GM19455 (cell line): ENCODE results near the gene ADAM19.
"Not testable (repeated sequence)": the region's sequence is repeated elsewhere in the genome, so short reads cannot be mapped to it uniquely, and the experiment has no call there.

Experiments
- ATAC-seq: cut with Tn5 transposase; IDR thresholded peaks from one replicate; pipeline ENCODE4 v1.9.1; 2021; ENCODE audit not compliant: unreplicated experiment

Gene ADAM19

GRCh38 chr5:157486861-157487260 is 88.7 kb downstream of the ADAM19 start:
- ATAC-seq, result peak; percentile 40

- ATAC-seq, result peak; percentile 32
These were observed 89.3 kb downstream of the ADAM19 start for GRCh38 chr5:157486221-157486681.

- ATAC-seq, result peak; percentile 21
These were observed 89.8 kb downstream of the ADAM19 start for GRCh38 chr5:157485811-157486210.

GRCh38 chr5:157485340-157485739 is 90.2 kb downstream of the ADAM19 start:
- no peak for ATAC-seq

- no peak for ATAC-seq
These were observed 90.8 kb downstream of the ADAM19 start for GRCh38 chr5:157484768-157485167.

- ATAC-seq, result not testable (repeated sequence)
These were observed 92.9 kb downstream of the ADAM19 start for GRCh38 chr5:157482702-157483101.

GRCh38 chr5:157481666-157482065 is 93.9 kb downstream of the ADAM19 start:
- ATAC-seq, result no peak

- no peak for ATAC-seq
These were observed 94.3 kb downstream of the ADAM19 start for GRCh38 chr5:157481265-157481664.

GRCh38 chr5:157479612-157480510 is 95.7 kb downstream of the ADAM19 start:
- no peak for ATAC-seq

GRCh38 chr5:157479166-157479565 is 96.4 kb downstream of the ADAM19 start:
- no peak for ATAC-seq

GRCh38 chr5:157478726-157479125 is 96.8 kb downstream of the ADAM19 start:
- no peak for ATAC-seq

- ATAC-seq, result no peak
These were observed 97.6 kb downstream of the ADAM19 start for GRCh38 chr5:157477814-157478494.

- no peak for ATAC-seq
These were observed 98.7 kb downstream of the ADAM19 start for GRCh38 chr5:157476702-157477408.

GRCh38 chr5:157475432-157475831 is 100.1 kb downstream of the ADAM19 start:
- ATAC-seq, result no peak

GRCh38 chr5:157473383-157474320 is 101.9 kb downstream of the ADAM19 start:
- no peak for ATAC-seq

- no peak for ATAC-seq
These were observed 103.9 kb downstream of the ADAM19 start for GRCh38 chr5:157471709-157472108.

GRCh38 chr5:157470631-157471030 is 104.9 kb downstream of the ADAM19 start:
- ATAC-seq, result no peak

GRCh38 chr5:157469687-157470086 is 105.9 kb downstream of the ADAM19 start:
- ATAC-seq, result no peak

GRCh38 chr5:157469073-157469472 is 106.5 kb downstream of the ADAM19 start:
- no peak for ATAC-seq

- ATAC-seq, result no peak
These were observed 107.1 kb downstream of the ADAM19 start for GRCh38 chr5:157468293-157468965.
